IMR-90 (cell line): ENCODE measurements around the gene PNCK.

Experiments used
- BHLHE40 ChIP-seq: fragments of 150-350 bp; IDR thresholded peaks from 2 replicates; pipeline ENCODE4 v1.6.1; 2016; ENCODE audit warnings: mild to moderate bottlenecking, low read depth, low read length
- CTCF ChIP-seq: conservative IDR thresholded peaks from 2 replicates; pipeline ENCODE4 v1.5.1; 2012; ENCODE audit warnings: mild to moderate bottlenecking, low read depth, low read length, improper control_type of control experiment
- ELK1 ChIP-seq: fragments of 150-350 bp; IDR thresholded peaks from 2 replicates; pipeline ENCODE4 v1.6.1; 2016; ENCODE audit warnings: low read depth, mild to moderate bottlenecking, low read length, moderate library complexity, borderline replicate concordance
- FOS ChIP-seq: fragments of 150-350 bp; IDR thresholded peaks from 2 replicates; pipeline ENCODE4 v1.6.1; 2016; ENCODE audit warnings: low read depth, low read length
- MAFK ChIP-seq: IDR thresholded peaks from 2 replicates; pipeline ENCODE4 v1.6.1; 2012; ENCODE audit warnings: low read depth, low read length, improper control_type of control experiment
- MAZ ChIP-seq: IDR thresholded peaks from 2 replicates; pipeline ENCODE4 v1.6.1; 2012; ENCODE audit warnings: low read depth, mild to moderate bottlenecking, low read length, improper control_type of control experiment, moderate library complexity, borderline replicate concordance
- MXI1 ChIP-seq: IDR thresholded peaks from 2 replicates; pipeline ENCODE4 v1.6.1; 2012; ENCODE audit warnings: low read depth, mild to moderate bottlenecking, low read length, moderate library complexity, borderline replicate concordance
- NFE2L2 ChIP-seq: fragments of 150-350 bp; IDR thresholded peaks from 2 replicates; pipeline ENCODE4 v1.6.1; 2016; ENCODE audit warnings: low read depth, mild to moderate bottlenecking, low read length
- POLR2A ChIP-seq: IDR thresholded peaks from 2 replicates; pipeline ENCODE4 v1.6.1; 2012; ENCODE audit warnings: mild to moderate bottlenecking, low read depth, low read length
- RAD21 ChIP-seq: IDR thresholded peaks from 2 replicates; pipeline ENCODE4 v1.6.1; 2012; ENCODE audit warnings: low read length, improper control_type of control experiment
- RFX5 ChIP-seq: IDR thresholded peaks from 2 replicates; pipeline ENCODE4 v1.8.0; 2012; ENCODE audit warnings: low read depth, mild to moderate bottlenecking, low read length, moderate library complexity
- SMC3 ChIP-seq: fragments of 150-350 bp; IDR thresholded peaks from 2 replicates; pipeline ENCODE4 v1.6.1; 2016; ENCODE audit warnings: low read depth, mild to moderate bottlenecking, antibody characterized with exemption, low read length, moderate library complexity

GRCh38 chrX:153688911-153689590, 15.4 kb upstream of the PNCK start:
- TF ChIP-seq CTCF (no peak), MXI1 (no peak), POLR2A (no peak), FOS (no peak), RFX5 (no peak), MAZ (no peak), RAD21 (no peak), MAFK (no peak), NFE2L2 (no peak), ELK1 (no peak), BHLHE40 (no peak), SMC3 (no peak)
